Osteoblast (primary cell): ENCODE results near the gene SEMA3G. TPM values are rescaled to one million over a fixed set of nuclear protein-coding genes. Genes with fewer than 3 reads are reported as not detected.
A peak's percentile ranks its signal among the peaks of the same experiment; 100 is the strongest.

Experiments used
- DNase-seq: peaks from one replicate; pipeline ENCODE4 v3.0.0; 2011; ENCODE audit warnings: low spot score, mixed read lengths; ENCODE audit not compliant: insufficient read length; ENCODE audit errors: missing footprints
- H2AFZ ChIP-seq: 2 replicates; pipeline ENCODE4 v1.6.0; 2011; ENCODE audit warnings: mild to moderate bottlenecking, low read length
- H3K27ac ChIP-seq: 2 replicates; pipeline ENCODE4 v1.5.1; 2011; ENCODE audit warnings: mild to moderate bottlenecking, low read depth, low read length, moderate library complexity
- H3K27me3 ChIP-seq: 2 replicates; pipeline ENCODE4 v1.6.0; 2012; ENCODE audit warnings: mild to moderate bottlenecking, control low read depth, inconsistent platforms, low read length, moderate library complexity; ENCODE audit not compliant: insufficient read depth
- H3K36me3 ChIP-seq: 2 replicates; pipeline ENCODE4 v1.5.1; 2011; ENCODE audit warnings: mild to moderate bottlenecking, low read length, control low read depth, moderate library complexity; ENCODE audit not compliant: insufficient read depth
- H3K4me1 ChIP-seq: 2 replicates; pipeline ENCODE4 v1.5.1; 2011; ENCODE audit warnings: mild to moderate bottlenecking, low read length, control low read depth, moderate library complexity; ENCODE audit not compliant: insufficient read depth
- H3K4me2 ChIP-seq: 2 replicates; pipeline ENCODE4 v1.6.0; 2011; ENCODE audit warnings: mild to moderate bottlenecking, low read length; ENCODE audit not compliant: insufficient read depth
- H3K4me3 ChIP-seq: fragments of 200-600 bp; sonication (generic); 3 replicates; pipeline ENCODE4 v1.5.1; 2012; ENCODE audit warnings: mild to moderate bottlenecking, low read length, inconsistent platforms; ENCODE audit not compliant: insufficient read depth
- H3K79me2 ChIP-seq: 2 replicates; pipeline ENCODE4 v1.6.0; 2012; ENCODE audit warnings: mild to moderate bottlenecking, low read length, control low read depth, inconsistent platforms; ENCODE audit not compliant: insufficient read depth
- H3K9me3 ChIP-seq: 2 replicates; pipeline ENCODE4 v1.5.1; 2011; ENCODE audit warnings: low read depth, low read length, control low read depth
- H4K20me1 ChIP-seq: 2 replicates; pipeline ENCODE4 v1.6.0; 2012; ENCODE audit warnings: mild to moderate bottlenecking, low read length, control low read depth; ENCODE audit not compliant: insufficient read depth
- CTCF ChIP-seq: IDR thresholded peaks from 2 replicates; pipeline ENCODE4 v1.5.1; 2011; ENCODE audit warnings: mild to moderate bottlenecking, low read depth, low read length, moderate library complexity; ENCODE audit errors: extremely low read depth
- total RNA-seq: library from RNA; depleted of rRNA; stranded (reverse); fragments of >200 nt; gene quantifications from 2 replicates; pipeline ENCODE4 v1.2.3, GENCODE V29; 2012

SEMA3G gene
- total RNA-seq, 1 donor, result not detected

GRCh38 chr3:52394751-52395502, 50.0 kb downstream of the SEMA3G start:
- H3K36me3 ChIP-seq, result no peaks in the 10 kb centered on the region
- no peak overlapping the region for H3K4me3 ChIP-seq
- TF ChIP-seq CTCF, result no peak
- H3K79me2 ChIP-seq, result no peaks in the 10 kb centered on the region
- peaks cover 4% of the 10 kb centered on the region for H4K20me1 ChIP-seq
- no peaks in the 10 kb centered on the region for H3K9me3 ChIP-seq
- no peaks in the 10 kb centered on the region for H3K4me1 ChIP-seq
- H3K4me2 ChIP-seq, result no peak overlapping the region
- no peak overlapping the region for H3K27ac ChIP-seq
- peak; percentile 86 for DNase-seq
- H3K27me3 ChIP-seq, result no peaks in the 10 kb centered on the region
- no peak overlapping the region for H2AFZ ChIP-seq

GRCh38 chr3:52393959-52394670, 50.8 kb downstream of the SEMA3G start:
- no peaks in the 10 kb centered on the region for H4K20me1 ChIP-seq

GRCh38 chr3:52393131-52393807, 51.6 kb downstream of the SEMA3G start:
- peak; percentile 86 for DNase-seq
- no peak for TF ChIP-seq CTCF
- no peaks in the 10 kb centered on the region for H3K9me3 ChIP-seq
- H2AFZ ChIP-seq, result no peak overlapping the region
- H3K27me3 ChIP-seq, result no peaks in the 10 kb centered on the region
- no peak overlapping the region for H3K4me2 ChIP-seq
- H3K27ac ChIP-seq, result no peak overlapping the region
- no peaks in the 10 kb centered on the region for H3K4me1 ChIP-seq
- no peak overlapping the region for H3K4me3 ChIP-seq
- H3K36me3 ChIP-seq, result no peaks in the 10 kb centered on the region
- H4K20me1 ChIP-seq, result no peaks in the 10 kb centered on the region
- H3K79me2 ChIP-seq, result no peaks in the 10 kb centered on the region

More at GRCh38 chr3:52393959-52394670, 50.8 kb downstream of the SEMA3G start:
- peak; percentile 66 for DNase-seq
- no peaks in the 10 kb centered on the region for H3K9me3 ChIP-seq
- H3K36me3 ChIP-seq, result no peaks in the 10 kb centered on the region
- no peak overlapping the region for H2AFZ ChIP-seq
- no peaks in the 10 kb centered on the region for H3K4me1 ChIP-seq
- H3K27me3 ChIP-seq, result no peaks in the 10 kb centered on the region
- H3K4me2 ChIP-seq, result no peak overlapping the region
- H3K79me2 ChIP-seq, result no peaks in the 10 kb centered on the region
- TF ChIP-seq CTCF, result no peak
- no peak overlapping the region for H3K4me3 ChIP-seq
- no peak overlapping the region for H3K27ac ChIP-seq
